PFSK-1 (cell line): ENCODE data around the gene TP63.

Source experiments
- FOXP2 ChIP-seq: optimal IDR thresholded peaks from 2 replicates; pipeline ENCODE3; 2011; ENCODE audit warnings: borderline replicate concordance, control low read depth, inconsistent platforms; ENCODE audit not compliant: insufficient read depth; ENCODE audit errors: extremely low read length, extremely low read depth
- POLR2AphosphoS5 ChIP-seq: IDR thresholded peaks from 2 replicates; pipeline ENCODE4 v1.6.1; 2012; ENCODE audit warnings: low read depth, mild to moderate bottlenecking, control low read depth, low read length, moderate library complexity
- REST ChIP-seq, 2 experiments: IDR thresholded peaks; 2 replicates each; pipeline versions ENCODE4 v1.6.1 to v1.8.0; 2011 to 2012; ENCODE audit warnings: low read depth in 2 of 2, low read length in 2 of 2, control low read depth in 1 of 2, inconsistent platforms in 1 of 2, mild to moderate bottlenecking in 1 of 2, moderate library complexity in 1 of 2; ENCODE audit not compliant: insufficient read depth in 1 of 2
- SIN3A ChIP-seq: IDR thresholded peaks from 2 replicates; pipeline ENCODE4 v1.6.1; 2012; ENCODE audit warnings: mild to moderate bottlenecking, low read length, moderate library complexity, borderline replicate concordance; ENCODE audit not compliant: insufficient read depth
- TAF1 ChIP-seq: IDR thresholded peaks from 2 replicates; pipeline ENCODE4 v1.6.1; 2012; ENCODE audit warnings: low read length, control low read depth, borderline replicate concordance; ENCODE audit not compliant: insufficient read depth

GRCh38 chr3:189720736-189721417, 89.7 kb downstream of the TP63 start:
- no peak for TF ChIP-seq TAF1
- TF ChIP-seq SIN3A = no peak
- no peak for TF ChIP-seq POLR2AphosphoS5
- no peak for TF ChIP-seq REST (IDR thresholded peaks at IDR 0.05; ENCODE audit: insufficient read depth in 1 of 2, low read depth in 2 of 2, low read length in 2 of 2)
- TF ChIP-seq FOXP2 = no peak
